H1 (cell line): ENCODE measurements around the gene ADORA1. TPM values are rescaled to one million over a fixed set of nuclear protein-coding genes. Genes with fewer than 3 reads are reported as not detected.

Source experiments
- CTCF ChIA-PET: fragments of 300-600 bp; sonication (Branson Sonifier 250); formaldehyde crosslinking; loops from one replicate; lab custom pipeline; 2021; ENCODE audit not compliant: partially characterized antibody; lab: Charles Lee
- POLR2A ChIA-PET: fragments of 300-600 bp; sonication (Branson Sonifier 250); formaldehyde crosslinking; loops from one replicate; lab custom pipeline; 2021; ENCODE audit warnings: inconsistent platforms; ENCODE audit not compliant: partially characterized antibody; lab: Charles Lee
- DNase-seq, 2 experiments: peaks; one replicate each; pipeline versions ENCODE4 v3.0.0 to v3.0.0-alpha.2; 2010 to 2022; ENCODE audit warnings: low spot score in 2 of 2, low read depth in 1 of 2, mixed read lengths in 1 of 2
- FAIRE-seq: peaks from 2 replicates; lab custom pipeline; 2011; peaks lifted over from hg19 to GRCh38; lab: Jason Lieb, UNC
- H2AFZ ChIP-seq: 2 replicates; pipeline ENCODE4 v1.8.1; 2012; ENCODE audit warnings: low read length, inconsistent platforms
- H2AK5ac ChIP-seq: 2 replicates; pipeline ENCODE4 v1.6.1; 2013; ENCODE audit warnings: low read depth, low read length
- H2BK120ac ChIP-seq: replicated peaks from 2 replicates; pipeline ENCODE3; 2013; ENCODE audit warnings: low read depth, low read length, inconsistent platforms
- H2BK12ac ChIP-seq: 2 replicates; pipeline ENCODE4 v1.6.1; 2013; ENCODE audit warnings: low read depth, low read length
- H2BK15ac ChIP-seq: 2 replicates; pipeline ENCODE4 v1.6.1; 2013; ENCODE audit warnings: low read length
- H2BK20ac ChIP-seq: 2 replicates; pipeline ENCODE4 v1.6.1; 2013; ENCODE audit warnings: low read length
- H2BK5ac ChIP-seq: 2 replicates; pipeline ENCODE4 v1.6.1; 2013; ENCODE audit warnings: low read depth, low read length
- H3K14ac ChIP-seq: 2 replicates; pipeline ENCODE4 v1.6.1; 2013; ENCODE audit warnings: inconsistent platforms; ENCODE audit not compliant: insufficient read length
- H3K18ac ChIP-seq: 2 replicates; pipeline ENCODE4 v1.6.1; 2013; ENCODE audit warnings: low read length; ENCODE audit errors: extremely low read depth
- H3K23ac ChIP-seq: 2 replicates; pipeline ENCODE4 v1.6.1; 2013; ENCODE audit warnings: inconsistent platforms; ENCODE audit not compliant: insufficient read length
- H3K23me2 ChIP-seq: 2 replicates; pipeline ENCODE4 v1.6.1; 2013; ENCODE audit warnings: low read depth, low read length
- H3K27ac ChIP-seq: 2 replicates; pipeline ENCODE4 v1.6.1; 2011; ENCODE audit warnings: low read depth, low read length, inconsistent platforms
- H3K27me3 ChIP-seq, 4 experiments: replicated peaks in 1 of 4; 1 replicate in 1 of 4; 2 replicates in 3 of 4; pipeline versions ENCODE4 v1.6.1 to v1.8.1; 2011 to 2013; ENCODE audit warnings: low read length in 3 of 4, mild to moderate bottlenecking in 3 of 4, inconsistent platforms in 2 of 4, mixed read lengths in 2 of 4, moderate library complexity in 1 of 4; ENCODE audit not compliant: control insufficient read depth in 3 of 4, insufficient read depth in 3 of 4; ENCODE audit errors: extremely low read depth in 1 of 4
- H3K36me3 ChIP-seq, 4 experiments: 2 replicates each; pipeline versions ENCODE4 v1.6.1 to v1.8.1; 2011 to 2013; ENCODE audit warnings: mild to moderate bottlenecking in 4 of 4, low read length in 3 of 4, moderate library complexity in 2 of 4, control low read depth in 1 of 4, inconsistent platforms in 1 of 4; ENCODE audit not compliant: insufficient read depth in 4 of 4, control insufficient read depth in 2 of 4
- H3K4ac ChIP-seq: replicated peaks from 2 replicates; pipeline ENCODE3; 2013; ENCODE audit warnings: low read length, low read depth, mixed read lengths, inconsistent platforms; ENCODE audit not compliant: insufficient read length
- H3K4me1 ChIP-seq, 4 experiments: replicated peaks in 1 of 4; 1 replicate in 1 of 4; 2 replicates in 3 of 4; pipeline versions ENCODE4 v1.6.1 to v1.8.1; 2011 to 2013; ENCODE audit warnings: low read length in 3 of 4, inconsistent platforms in 2 of 4, mixed read lengths in 1 of 4; ENCODE audit not compliant: insufficient read depth in 4 of 4, control insufficient read depth in 3 of 4
- H3K4me2 ChIP-seq, 2 experiments: 2 replicates each; pipeline versions ENCODE4 v1.6.1 to v1.8.1; 2011 to 2013; ENCODE audit warnings: low read depth in 2 of 2, low read length in 2 of 2, control low read depth in 1 of 2, inconsistent platforms in 1 of 2, mild to moderate bottlenecking in 1 of 2; ENCODE audit not compliant: insufficient read depth in 1 of 2
- H3K4me3 ChIP-seq, 4 experiments: fragments of 200-600, 300-600 bp in 1 of 4; sonication (generic), shearing (Covaris generic), sonication (Bioruptor Twin) in 1 of 4; 2 replicates each; pipeline versions ENCODE4 v1.5.1 to v1.8.1; 2011 to 2016; ENCODE audit warnings: low read length in 4 of 4, low read depth in 3 of 4, control low read depth in 2 of 4, inconsistent platforms in 2 of 4, mild to moderate bottlenecking in 2 of 4, mixed read lengths in 1 of 4, moderate library complexity in 1 of 4; ENCODE audit not compliant: insufficient read depth in 2 of 4; ENCODE audit errors: extremely low read depth in 1 of 4
- H3K56ac ChIP-seq: replicated peaks from 2 replicates; pipeline ENCODE3; 2013; ENCODE audit warnings: low read depth, mild to moderate bottlenecking, mixed read lengths, low read length, inconsistent platforms; ENCODE audit not compliant: insufficient read length
- H3K79me1 ChIP-seq: 2 replicates; pipeline ENCODE4 v1.6.1; 2013; ENCODE audit warnings: low read depth, low read length, control low read depth
- H3K79me2 ChIP-seq, 2 experiments: 2 replicates each; pipeline versions ENCODE4 v1.6.1 to v1.8.1; 2012 to 2013; ENCODE audit warnings: low read length in 2 of 2, mild to moderate bottlenecking in 2 of 2, inconsistent platforms in 1 of 2; ENCODE audit not compliant: insufficient read depth in 2 of 2, control insufficient read depth in 1 of 2
- H3K9ac ChIP-seq, 4 experiments: replicated peaks in 1 of 4; 1 replicate in 1 of 4; 2 replicates in 3 of 4; pipeline versions ENCODE4 v1.6.1 to v1.8.1; 2011 to 2013; ENCODE audit warnings: low read depth in 3 of 4, low read length in 3 of 4, control low read depth in 2 of 4, mild to moderate bottlenecking in 2 of 4, moderate library complexity in 2 of 4, inconsistent platforms in 1 of 4; ENCODE audit errors: extremely low read depth in 1 of 4
- H3K9me3 ChIP-seq, 2 experiments: 2 replicates each; pipeline versions ENCODE4 v1.6.1 to v1.8.1; 2012 to 2013; ENCODE audit warnings: mild to moderate bottlenecking in 2 of 2, moderate library complexity in 2 of 2, control low read depth in 1 of 2, inconsistent platforms in 1 of 2, low read depth in 1 of 2, low read length in 1 of 2, mixed read lengths in 1 of 2; ENCODE audit not compliant: insufficient read depth in 2 of 2
- H4K20me1 ChIP-seq, 2 experiments: replicated peaks in 1 of 2; 2 replicates each; pipeline versions ENCODE3 to v1.8.1; 2011 to 2013; ENCODE audit warnings: inconsistent platforms in 2 of 2, low read length in 2 of 2, mild to moderate bottlenecking in 1 of 2; ENCODE audit not compliant: insufficient read depth in 2 of 2, control insufficient read depth in 1 of 2
- H4K5ac ChIP-seq: 2 replicates; pipeline ENCODE4 v1.6.1; 2013; ENCODE audit warnings: low read length, low read depth, mixed read lengths, inconsistent platforms; ENCODE audit not compliant: insufficient read length
- H4K8ac ChIP-seq: 2 replicates; pipeline ENCODE4 v1.8.0; 2013; ENCODE audit warnings: mild to moderate bottlenecking, moderate library complexity, low read length, inconsistent platforms; ENCODE audit not compliant: insufficient read depth; ENCODE audit errors: extremely low read depth
- H4K91ac ChIP-seq: replicated peaks from 2 replicates; pipeline ENCODE3; 2013; ENCODE audit warnings: low read length, mixed read lengths, inconsistent platforms; ENCODE audit not compliant: insufficient read length
- GABPA ChIP-seq: IDR thresholded peaks from 2 replicates; pipeline ENCODE4 v1.6.1; 2011; ENCODE audit warnings: mild to moderate bottlenecking, low read length, moderate library complexity, borderline replicate concordance; ENCODE audit not compliant: insufficient read depth
- GTF2F1 ChIP-seq: IDR thresholded peaks from 2 replicates; pipeline ENCODE4 v1.6.1; 2012; ENCODE audit warnings: low read depth, low read length, improper control_type of control experiment, borderline replicate concordance
- HDAC2 ChIP-seq, 2 experiments: fragments of 300-600 bp in 1 of 2; sonication (generic) in 1 of 2; IDR thresholded peaks; 2 replicates each; pipeline ENCODE4 v1.6.1; 2011 to 2012; ENCODE audit warnings: low read depth in 2 of 2, low read length in 2 of 2, mild to moderate bottlenecking in 2 of 2, moderate library complexity in 2 of 2, borderline replicate concordance in 1 of 2, inconsistent platforms in 1 of 2
- HDAC6 ChIP-seq: IDR thresholded peaks from one replicate; pipeline ENCODE4 v1.7.1; 2012; ENCODE audit warnings: low read depth, mild to moderate bottlenecking, inconsistent platforms, low read length, moderate library complexity
- JUN ChIP-seq: IDR thresholded peaks from 2 replicates; pipeline ENCODE4 v1.6.1; 2011; ENCODE audit warnings: low read depth, mild to moderate bottlenecking, improper control_type of control experiment, low read length
- NRF1 ChIP-seq: IDR thresholded peaks from 2 replicates; pipeline ENCODE4 v1.6.1; 2011; ENCODE audit warnings: mild to moderate bottlenecking, low read depth, low read length, improper control_type of control experiment
- TBP ChIP-seq: IDR thresholded peaks from 2 replicates; pipeline ENCODE4 v1.6.1; 2011; ENCODE audit warnings: low read depth, low read length, improper control_type of control experiment
- WGBS, 2 experiments: shearing (Covaris generic) in 1 of 2; methylation state at CpG; one replicate each; pipeline versions ENCODE4 v1.1.6 to v1.1.7; 2013 to 2015; ENCODE audit warnings: low lambda C conversion rate in 2 of 2, mixed read lengths in 2 of 2, inconsistent platforms in 1 of 2, low coverage in 1 of 2, missing lambda C conversion rate in 1 of 2; ENCODE audit not compliant: insufficient replicate concordance in 2 of 2, insufficient coverage in 1 of 2, insufficient read length in 1 of 2; ENCODE audit errors: extremely low coverage in 1 of 2, missing lambda C conversion rate in 1 of 2; 5-methylcytosine and 5-hydroxymethylcytosine counted together
- polyA plus RNA-seq, 7 experiments: library from polyadenylated mRNA; depleted of rRNA in 3 of 7; stranded (reverse) in 5 of 7; unstranded in 2 of 7; fragments of >200 nt in 5 of 7; fragments of 200-250 nt in 2 of 7; gene quantifications; 1 replicate in 5 of 7; 2 replicates in 1 of 7; 4 replicates in 1 of 7; pipeline versions ENCODE4 v1.2.1 to v1.2.3, GENCODE V29; 2011 to 2013; ENCODE audit warnings: missing spikeins in 2 of 7, mixed read lengths in 2 of 7
- total RNA-seq: library from RNA; stranded (reverse); fragmentation: NEBNext Ultra II Directional; extraction: Animal tissue kit (Norgen Biotek cat#: 25700); gene quantifications from 2 replicates; pipeline ENCODE4 v1.2.1, GENCODE V29; 2021

Gene ADORA1
- total and polyA plus RNA-seq, 2 of the 8 experiments (the other 6 are each of a cell fraction or from before 2014, with no cell fraction given) = 3.3 to 6.7 TPM

GRCh38 chr1:203121186-203122015 is 6.1 kb upstream of the ADORA1 start:
- H3K79me1 ChIP-seq = no peaks in the 10 kb centered on the region
- H3K36me3 ChIP-seq = no peaks in the 10 kb centered on the region
- no peaks in the 10 kb centered on the region for H4K20me1 ChIP-seq
- no peak overlapping the region for H4K5ac ChIP-seq
- no peak overlapping the region for H3K27ac ChIP-seq
- WGBS, 2 experiments = 74% methylated on average over 11 of the region's 11 CpGs; no CpG with 5 or more reads in 1 of the 2 experiments
- H3K9ac ChIP-seq = no peak overlapping the region
- H3K23ac ChIP-seq = no peak overlapping the region
- peak in 1 of 2 experiments; percentile 35 for DNase-seq
- H4K8ac ChIP-seq = no peak overlapping the region
- no peak overlapping the region for H3K18ac ChIP-seq
- H3K4me1 ChIP-seq = peaks cover under 1 to 5% (median 4%) of the 10 kb centered on the region in 4 experiments
- no peaks in the 10 kb centered on the region for H3K9me3 ChIP-seq
- no peak overlapping the region for H3K56ac ChIP-seq
- H2BK120ac ChIP-seq = no peak overlapping the region
- H2BK20ac ChIP-seq = no peak overlapping the region
- no peak for TF ChIP-seq HDAC6
- no peak for TF ChIP-seq GTF2F1
- TF ChIP-seq HDAC2 (IDR thresholded peaks at IDR 0.05; ENCODE audit: borderline replicate concordance in 1 of 2, low read depth in 2 of 2, low read length in 2 of 2) = no peak
- no peak for TF ChIP-seq JUN
- no peak for TF ChIP-seq GABPA
- TF ChIP-seq NRF1 = no peak
- no peak for TF ChIP-seq TBP
- TF ChIP-seq, all 59 proteins: peak for 0
- Histone ChIP-seq H3K14ac (no peak overlapping the region), H2BK15ac (no peak overlapping the region), H3K27me3 (peaks cover 0 to 6% (median 3%) of the 10 kb centered on the region in 4 experiments; a peak in 4 of 7 replicates), H2BK12ac (no peak overlapping the region), H3K4ac (no peak overlapping the region), H3K4me2 (no peak overlapping the region), H3K23me2 (no peaks in the 10 kb centered on the region), H4K91ac (no peak overlapping the region), H3K79me2 (no peaks in the 10 kb centered on the region), H2BK5ac (no peak overlapping the region), H2AK5ac (no peak overlapping the region), H3K4me3 (no peak overlapping the region), H2AFZ (no peak overlapping the region)
- no peak for FAIRE-seq
- ChIA-PET CTCF (interaction anchor here (0.7 to 49.1 kb wide), 15 partner anchors 9 to 148 kb away, joined by 3 to 1071 read pairs (median 5); partner anchors contain the start of genes MYOG and PPFIA4), POLR2A (interaction anchor here (0.9 to 1.1 kb wide), 2 partner anchors 9 kb away, joined by 3 read pairs; no protein-coding TSS in a partner anchor)
